ENCODE results near the gene CALY.

The CALY gene

GRCh38 chr10:133285217-133285616, 51.5 kb downstream of the CALY start:
- no peak for DNase-seq

- no peak for DNase-seq
Observed at GRCh38 chr10:133283931-133284330, 52.8 kb downstream of the CALY start.

DNA sequence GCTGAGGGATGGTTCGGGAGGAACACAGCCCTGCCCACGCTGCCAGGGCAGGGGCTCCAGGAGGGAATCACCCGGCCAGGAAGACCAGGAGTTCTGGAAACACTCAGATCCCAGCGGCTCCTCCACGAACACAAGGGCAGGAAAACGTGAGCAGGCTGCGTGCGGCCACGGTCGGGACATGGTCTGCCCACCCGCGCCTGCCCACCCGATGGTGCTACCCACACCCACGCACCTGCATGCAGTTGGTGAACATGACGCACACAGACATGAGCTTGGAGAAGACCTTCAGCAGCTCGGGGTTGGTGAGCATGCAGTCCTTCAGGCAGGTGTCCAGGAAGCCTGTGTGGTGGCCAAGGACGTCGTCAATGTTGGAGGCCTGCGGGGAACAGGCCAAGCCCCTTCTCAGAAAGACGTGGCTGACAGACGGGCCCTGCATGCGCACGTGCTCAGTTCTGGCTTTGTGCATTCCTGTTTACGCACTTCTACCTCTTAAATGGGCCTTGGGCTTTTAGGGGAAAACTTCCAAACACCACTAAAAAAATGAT, 53.8 kb downstream of the CALY start:
- DNase-seq: no peak

- no peak for DNase-seq
Observed at GRCh38 chr10:133281628-133282372, 54.9 kb downstream of the CALY start.

DNA sequence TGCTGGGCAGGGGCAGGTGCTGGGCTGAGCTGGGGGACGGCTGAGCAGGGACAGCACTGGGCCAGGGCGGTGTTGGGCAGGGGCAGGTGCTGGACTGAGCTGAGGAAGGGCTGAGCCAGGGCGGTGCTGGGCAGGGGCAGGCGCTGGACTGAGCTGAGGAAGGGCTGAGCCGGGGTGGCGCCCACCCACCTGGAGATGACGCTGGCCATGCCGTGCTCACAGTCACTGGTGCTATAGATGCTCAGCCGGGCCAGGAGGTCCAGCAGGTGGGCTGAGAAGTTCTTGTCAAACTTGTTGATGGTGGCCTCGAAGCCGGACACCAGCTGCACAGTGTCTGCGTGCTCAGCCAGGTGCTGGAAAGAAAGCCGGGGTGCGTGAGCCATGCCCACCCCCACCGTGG, 55.6 kb downstream of the CALY start:
- no peak for DNase-seq

GRCh38 chr10:133280391-133281059, 56.2 kb downstream of the CALY start:
- DNase-seq: no peak

GRCh38 chr10:133279326-133280226, 57.1 kb downstream of the CALY start:
- DNase-seq: no peak

DNA sequence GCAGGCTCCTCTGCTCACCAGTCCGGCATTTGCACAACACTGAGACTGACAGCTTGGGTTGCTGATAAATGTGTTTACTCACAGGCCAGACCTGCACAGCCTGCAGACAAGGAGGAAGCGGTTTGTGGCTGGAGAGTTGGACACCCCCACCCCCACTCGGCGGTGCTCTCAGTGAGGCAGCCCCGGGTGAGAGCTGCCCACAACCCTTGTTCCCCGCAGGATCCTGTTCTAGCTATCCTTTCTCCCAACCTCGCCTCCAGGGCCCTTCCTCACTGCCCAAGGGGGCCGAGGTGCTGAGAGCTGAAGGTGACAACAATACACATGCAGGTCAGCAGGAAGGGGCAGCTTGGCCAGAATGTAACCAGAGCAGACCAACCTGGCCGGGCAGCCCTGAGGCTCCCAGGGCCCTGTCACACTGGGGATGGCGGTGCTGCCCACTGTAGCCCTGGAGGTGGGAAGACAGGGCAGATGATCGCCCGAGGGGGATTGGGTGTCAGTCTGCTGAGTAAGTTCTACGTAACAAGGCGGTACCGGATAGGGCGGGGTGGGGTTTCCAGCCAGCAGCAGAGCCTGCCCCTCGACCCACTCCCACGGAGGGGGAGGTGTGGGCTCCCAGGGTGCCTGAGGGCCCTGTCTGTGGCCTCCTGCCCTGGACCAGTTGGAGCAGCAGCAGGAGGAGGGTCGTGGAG, 58.0 kb downstream of the CALY start:
- DNase-seq: peak; percentile 38

DNA sequence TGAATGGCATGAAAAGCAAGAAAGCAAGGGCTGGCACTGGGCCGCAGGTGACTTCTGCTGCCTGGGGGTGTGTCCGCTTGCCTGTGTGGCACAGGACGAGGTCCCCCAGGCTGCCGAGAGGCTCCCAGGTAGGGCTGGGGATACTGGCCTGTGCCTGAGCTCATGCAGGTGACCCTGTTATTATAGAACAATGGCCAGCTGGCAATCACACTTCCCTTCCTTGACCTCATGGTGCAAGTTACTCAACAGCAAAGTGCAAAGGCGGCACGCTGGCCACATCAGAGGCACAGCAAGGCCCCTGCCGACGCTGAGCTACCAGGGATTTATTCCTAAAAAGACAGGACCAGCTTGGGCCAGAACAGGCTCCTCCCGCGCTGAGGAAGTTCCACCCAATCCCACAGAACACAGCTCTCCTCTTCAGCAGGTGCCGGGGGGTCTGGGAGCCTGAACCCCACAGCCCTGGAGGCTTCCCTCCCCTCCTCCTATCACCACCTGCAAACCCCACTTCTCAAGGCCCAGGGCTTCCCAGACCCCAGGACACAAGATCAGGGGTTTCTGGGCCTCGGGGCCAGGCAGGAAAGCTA, 58.6 kb downstream of the CALY start:
- DNase-seq: no peak

DNA sequence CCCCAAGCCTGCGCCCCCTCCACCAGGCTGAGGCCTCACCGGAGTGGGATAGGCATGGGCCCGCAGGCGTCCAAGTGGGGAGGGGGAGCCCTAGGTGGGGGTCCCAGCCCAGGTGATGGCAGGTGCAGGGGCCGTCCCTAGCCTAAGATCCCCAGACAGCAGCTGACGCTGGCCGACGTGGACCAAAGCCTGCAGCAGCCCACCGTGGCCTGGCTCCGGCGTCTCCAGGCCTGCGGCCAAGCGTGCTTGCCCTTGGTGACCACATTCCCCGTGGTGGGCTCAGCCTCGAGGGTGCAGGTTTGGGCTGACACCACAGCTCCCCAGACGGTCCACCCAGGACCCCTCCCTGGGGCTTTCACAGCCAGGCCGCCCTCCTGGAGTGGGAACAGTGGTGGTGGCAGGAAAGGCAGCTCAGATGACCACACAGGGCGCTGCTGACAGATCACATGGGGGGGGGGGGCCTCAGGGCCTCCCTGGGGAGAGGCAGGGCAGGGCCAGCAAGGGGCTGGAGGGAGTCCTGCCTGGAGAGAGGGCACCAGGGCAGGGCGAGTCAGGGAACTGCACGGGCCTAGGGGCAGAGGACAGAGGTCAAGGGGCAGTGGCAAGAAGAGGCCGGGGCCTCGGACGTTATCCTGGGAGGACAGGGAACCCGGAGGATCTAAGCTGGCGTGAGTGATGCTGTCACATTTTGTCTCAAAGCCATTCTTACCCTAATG, 59.3 kb downstream of the CALY start:
- DNase-seq: no peak

- peak; percentile 63 for DNase-seq
Observed at GRCh38 chr10:133276435-133277201, 60.1 kb downstream of the CALY start, which contains the start of gene ADAM8. TSS of gene ADAM8 (minus strand) at chr10:133276868. CDS start at chr10:133276817, 51 bp downstream.

DNA sequence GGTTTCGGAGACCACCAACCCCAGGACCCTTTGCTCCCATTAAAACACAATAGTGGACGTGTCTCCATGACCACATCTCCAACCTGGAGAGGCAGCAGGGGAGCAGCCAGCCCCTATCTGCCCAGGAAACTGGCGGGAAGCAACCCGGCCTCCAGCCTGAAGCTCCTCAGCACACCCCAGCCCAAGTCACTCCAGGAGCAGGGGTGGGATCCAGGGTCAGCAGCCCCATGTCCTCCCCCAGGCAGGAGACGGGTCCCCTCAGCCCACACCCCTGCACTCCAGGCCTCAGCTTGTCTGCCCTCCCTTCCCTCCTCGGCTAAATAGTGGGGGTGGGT, 60.6 kb downstream of the CALY start:
- DNase-seq: peak; percentile 27

GRCh38 chr10:133275684-133276092, 61.0 kb downstream of the CALY start:
- no peak for DNase-seq

DNA sequence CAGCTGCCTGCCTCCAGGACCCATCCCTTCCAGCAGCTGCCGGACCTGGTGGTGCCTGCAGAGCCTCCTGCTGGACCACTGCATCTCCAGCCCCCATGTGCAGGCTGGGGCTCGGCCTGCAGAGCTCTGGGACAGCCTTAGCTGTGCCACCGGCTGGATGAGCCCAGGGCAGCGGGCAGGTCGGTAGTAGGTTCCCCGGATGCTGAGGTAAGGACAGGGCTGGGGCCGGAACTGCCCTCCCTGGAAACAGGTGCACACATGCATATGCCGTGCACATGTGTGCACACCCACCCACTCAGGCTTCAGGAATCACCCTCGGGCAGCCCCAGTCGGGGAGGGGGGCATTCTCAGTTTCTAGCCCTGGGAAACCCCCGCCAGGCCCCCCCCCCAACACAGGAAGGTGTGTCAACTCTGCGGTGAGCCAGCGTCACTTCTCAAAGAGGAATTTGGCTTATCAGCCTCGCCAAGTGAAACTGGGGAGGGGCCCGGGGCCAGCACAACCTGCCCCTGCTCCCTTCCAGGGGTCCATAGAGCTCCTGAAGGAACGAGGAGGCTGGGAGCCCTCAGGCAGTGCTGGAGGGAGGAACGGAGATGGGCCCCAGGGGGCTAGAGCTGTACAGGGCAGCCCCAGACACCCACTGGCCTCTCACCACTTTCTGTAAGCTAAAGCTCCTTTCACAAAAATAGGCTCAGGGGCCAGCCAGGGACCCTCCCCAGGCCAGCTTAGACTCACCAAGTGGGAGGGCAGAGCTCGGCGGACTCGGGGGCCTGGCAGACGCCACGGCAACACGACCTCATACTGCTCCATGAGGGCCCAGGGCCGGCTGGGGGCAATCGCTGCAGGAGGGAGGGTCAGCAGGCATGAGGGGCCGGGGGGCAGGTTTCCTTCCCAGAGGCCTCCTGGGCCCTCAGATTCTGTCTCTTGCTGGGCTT, 61.7 kb downstream of the CALY start:
- no peak for DNase-seq
